Measurements from ENCODE around the gene ZSCAN22.
"Not testable (repeated sequence)": the region's sequence is repeated elsewhere in the genome, so short reads cannot be mapped to it uniquely, and the experiment has no call there.

GRCh38 chr19:58310685-58311084 lies 16.1 kb upstream of the ZSCAN22 start:
- TF ChIP-seq CTCF (IDR thresholded peaks at IDR 0.05), result peak; percentile 28 to 58 (median 44)
- TF ChIP-seq POLR2A (IDR thresholded peaks at IDR 0.05), result not testable (repeated sequence)
